ENCODE measurements around the gene OR5I1.
"Not testable (repeated sequence)": the region's sequence is repeated elsewhere in the genome, so short reads cannot be mapped to it uniquely, and the experiment has no call there.

OR5I1 gene

GRCh38 chr11:55936300-55936699 is at the start of gene OR5I1:
OR5I1 (minus strand) TSS chr11:55936400; CDS start chr11:55936400, 0 bp downstream.
- DNase-seq = no peak

DNA sequence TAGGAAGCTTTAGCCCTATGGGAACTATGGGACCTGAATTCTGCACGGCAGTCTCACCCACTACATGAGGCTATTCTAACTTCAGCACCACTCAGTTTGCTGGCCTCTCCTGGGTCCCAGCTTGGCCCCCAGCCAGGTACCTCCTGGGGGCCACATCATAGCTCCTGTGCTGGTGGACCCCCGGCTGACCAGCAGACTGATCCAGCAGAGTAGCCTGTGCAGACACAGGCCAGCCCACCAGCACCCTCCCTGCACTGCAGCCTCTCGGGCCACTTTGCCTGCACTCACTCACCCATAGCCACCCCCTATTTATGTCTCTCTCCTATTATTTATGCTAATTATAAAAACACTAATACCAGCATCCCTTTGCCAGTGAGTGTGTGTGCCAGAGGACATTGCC is 34.7 kb upstream of the OR5I1 start:
- no peak for DNase-seq

DNA sequence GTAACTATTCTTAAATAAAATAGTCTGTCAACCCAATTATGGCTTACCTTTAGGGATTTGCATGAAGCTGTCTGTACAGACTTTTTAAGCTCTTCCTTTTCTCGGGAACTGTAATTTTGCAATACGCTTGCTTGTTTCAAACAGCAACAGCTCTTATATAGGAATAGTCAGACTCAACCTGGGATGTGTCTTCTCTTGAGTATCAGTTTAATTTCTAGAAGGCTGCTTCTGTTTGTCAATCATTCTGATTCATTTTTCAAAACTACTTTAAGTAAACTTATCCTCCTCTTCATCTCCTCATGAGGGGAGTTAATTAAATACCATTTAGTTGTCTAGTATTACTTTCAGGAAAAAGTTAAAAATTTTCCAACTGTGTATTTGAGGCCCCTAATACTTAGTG is 33.6 kb upstream of the OR5I1 start, which contains the start of gene OR10AG1:
Gene OR10AG1 (minus strand): TSS at position 101 of the 400 bp plus-strand sequence. CDS start 38 bp downstream, at position 63.
- DNase-seq = no peak

DNA sequence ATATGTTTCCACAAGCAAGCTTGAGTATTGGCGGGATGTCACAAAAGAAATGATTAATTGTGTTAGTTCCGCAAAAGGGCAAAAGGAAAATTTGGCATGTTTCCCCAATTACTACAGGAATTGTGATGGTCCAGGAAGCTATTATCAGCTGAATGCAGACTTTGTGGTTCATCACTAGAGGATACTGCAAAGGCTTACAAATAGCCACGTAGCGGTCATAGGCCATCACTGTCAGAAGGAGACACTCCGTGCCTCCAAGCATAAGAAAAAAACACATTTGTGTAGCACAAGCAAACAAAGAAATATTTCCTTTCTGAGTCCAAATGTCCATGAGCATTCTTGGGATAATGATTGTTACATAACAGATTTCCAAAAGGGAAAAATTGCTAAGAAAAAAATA is 31.7 kb upstream of the OR5I1 start:
- no peak for DNase-seq

- no peak for DNase-seq
Observed at GRCh38 chr11:55966391-55966790, 30.2 kb upstream of the OR5I1 start.

DNA sequence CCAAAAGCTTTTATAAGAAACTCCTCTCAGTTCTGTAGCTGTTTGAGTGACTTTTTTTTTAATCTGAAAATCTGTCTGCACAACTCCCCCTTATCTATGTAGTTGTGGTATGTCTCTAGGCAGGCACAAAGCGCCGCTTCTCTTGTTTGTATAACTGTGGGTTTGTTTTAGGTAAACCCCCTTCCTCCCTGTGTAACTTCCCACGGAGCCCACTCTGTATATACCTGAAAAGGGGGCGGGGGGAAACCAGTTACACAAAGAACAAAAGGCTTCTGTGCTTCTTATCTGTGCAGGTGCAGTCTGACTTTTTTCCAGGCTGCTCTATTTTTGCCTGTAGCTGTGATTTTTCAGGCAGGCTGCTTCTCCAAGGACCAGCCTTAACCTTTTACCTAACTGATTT is 20.3 kb upstream of the OR5I1 start:
- DNase-seq = no peak

- DNase-seq = no peak
Observed at GRCh38 chr11:55949330-55949729, 13.1 kb upstream of the OR5I1 start.

DNA sequence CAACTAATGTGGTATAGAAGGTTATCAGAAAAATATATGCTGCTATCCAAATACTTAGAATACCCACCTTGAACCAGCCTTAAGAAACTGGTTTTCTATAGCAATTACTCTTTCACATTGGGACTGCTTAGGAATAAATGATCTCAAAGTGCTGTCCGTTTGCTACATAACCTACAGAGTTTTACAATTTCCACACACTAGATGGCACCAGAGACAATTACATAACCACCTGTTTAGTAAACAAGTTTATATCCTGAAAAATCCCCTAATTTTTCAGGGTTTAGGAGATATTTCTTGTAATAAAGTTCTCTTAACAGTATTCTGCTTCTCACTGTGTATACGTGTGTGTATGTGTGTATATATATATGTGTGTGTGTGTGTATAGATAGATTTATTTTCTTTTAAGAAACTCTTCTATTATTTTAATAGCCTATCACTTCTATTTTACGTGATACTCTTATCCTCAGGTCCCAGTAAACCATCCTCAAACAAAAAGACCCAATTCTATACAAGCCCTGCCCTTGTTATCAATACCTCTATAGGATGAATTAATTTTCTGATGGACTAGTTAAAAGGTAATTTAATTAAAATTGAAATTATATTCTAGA is 6.7 kb upstream of the OR5I1 start:
- peak; percentile 27 for DNase-seq

DNA sequence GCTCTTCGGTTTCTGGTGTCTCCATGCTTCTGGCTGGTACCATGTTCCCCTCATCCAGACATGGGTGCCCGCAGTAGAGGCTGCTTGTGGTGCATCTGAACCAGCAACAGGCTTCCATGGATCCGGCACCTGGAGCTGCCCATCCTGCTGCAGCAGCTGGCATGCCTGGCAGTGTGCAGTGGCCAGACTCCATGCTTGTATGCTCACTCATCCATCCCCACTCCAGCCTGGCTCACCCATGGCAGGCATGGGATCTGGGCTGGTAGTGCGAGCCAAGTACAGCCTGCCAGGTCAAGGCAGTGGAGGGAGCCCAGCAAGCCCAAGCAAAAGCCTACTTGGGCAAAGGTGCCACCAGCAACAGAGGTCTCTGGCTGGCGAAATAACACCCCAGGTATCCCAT is 15.7 kb downstream of the OR5I1 start:
- DNase-seq = no peak

- DNase-seq = no peak
Observed at GRCh38 chr11:55914482-55914881, 21.7 kb downstream of the OR5I1 start, which contains the start of gene OR5W2. OR5W2 (minus strand) TSS chr11:55914582; CDS start chr11:55914582, 0 bp downstream.

DNA sequence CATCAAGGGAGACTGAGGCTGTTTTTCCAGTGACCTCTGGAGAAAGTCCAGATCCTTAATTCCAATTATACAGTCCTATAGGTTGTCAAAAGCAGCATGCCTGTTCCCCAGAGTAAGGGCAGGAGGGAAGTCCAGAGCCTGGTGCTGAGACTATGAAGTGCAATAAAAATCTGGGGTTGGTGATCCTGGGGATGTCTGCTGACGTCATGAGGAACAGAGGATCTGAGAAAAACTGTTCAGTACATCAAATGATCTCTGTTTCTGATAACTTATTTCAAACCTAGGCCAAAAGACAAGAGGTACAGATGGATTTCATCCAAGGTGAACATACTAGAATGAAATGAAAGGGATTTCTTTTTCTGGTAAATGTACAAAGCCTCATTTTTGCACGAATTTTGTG is 33.9 kb downstream of the OR5I1 start:
- DNase-seq = no peak

GRCh38 chr11:55895216-55895615 is 41.0 kb downstream of the OR5I1 start:
- no peak for DNase-seq

DNA sequence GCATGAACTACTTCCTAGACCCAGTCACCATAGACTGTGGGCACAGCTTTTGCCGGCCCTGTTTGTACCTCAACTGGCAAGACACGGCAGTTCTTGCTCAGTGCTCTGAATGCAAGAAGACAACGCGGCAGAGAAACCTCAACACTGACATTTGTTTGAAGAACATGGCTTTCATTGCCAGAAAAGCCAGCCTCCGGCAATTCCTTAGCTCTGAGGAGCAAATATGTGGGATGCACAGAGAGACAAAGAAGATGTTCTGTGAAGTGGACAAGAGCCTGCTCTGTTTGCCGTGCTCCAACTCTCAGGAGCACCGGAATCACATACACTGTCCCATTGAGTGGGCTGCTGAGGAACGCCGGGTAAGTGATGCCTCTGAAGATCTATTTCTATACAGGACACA is 50.7 kb downstream of the OR5I1 start:
- DNase-seq = not testable (repeated sequence)

Measured in inflammatory macrophage treated with lipopolysaccharide for 4 hours (primary cell).